Measurements from ENCODE around the gene FOXO1.
A peak's percentile ranks its signal among the peaks of the same experiment; 100 is the strongest.

FOXO1 gene

GRCh38 chr13:40631605-40632004 lies 34.8 kb downstream of the FOXO1 start:
- Histone ChIP-seq H3K4me3 (replicated peaks; ENCODE audit: low read depth, low read length) (no peak overlapping the region), H3K27me3 (replicated peaks; ENCODE audit: control insufficient read depth, insufficient read depth, low read length) (no peaks in the 10 kb centered on the region), H3K36me3 (ENCODE audit: control insufficient read depth, insufficient read depth, low read length) (0 out of 2 replicates have a peak, but pooled peaks cover 1% of the 10 kb centered on the region)
- no peak for TF ChIP-seq CTCF (IDR thresholded peaks at IDR 0.05; ENCODE audit: insufficient read depth, low read length, poor library complexity, severe bottlenecking)
- DNase-seq (ENCODE audit: extremely low read depth, insufficient read length) = no peak

GRCh38 chr13:40629678-40630384 lies 36.6 kb downstream of the FOXO1 start:
- H3K4me3 ChIP-seq (replicated peaks; ENCODE audit: low read depth, low read length) = peak overlapping the region; percentile 44

GRCh38 chr13:40626977-40627376 lies 39.5 kb downstream of the FOXO1 start:
- TF ChIP-seq CTCF (IDR thresholded peaks at IDR 0.05; ENCODE audit: insufficient read depth, low read length, poor library complexity, severe bottlenecking) = no peak
- DNase-seq (ENCODE audit: extremely low read depth, insufficient read length) = no peak
- Histone ChIP-seq H3K36me3 (ENCODE audit: control insufficient read depth, insufficient read depth, low read length) (0 out of 2 replicates have a peak, but pooled peaks cover 1% of the 10 kb centered on the region), H3K27me3 (replicated peaks; ENCODE audit: control insufficient read depth, insufficient read depth, low read length) (no peaks in the 10 kb centered on the region), H3K4me3 (replicated peaks; ENCODE audit: low read depth, low read length) (no peak overlapping the region)

More at GRCh38 chr13:40629678-40630384, 36.6 kb downstream of the FOXO1 start:
- peak; percentile 4 for TF ChIP-seq CTCF (IDR thresholded peaks at IDR 0.05; ENCODE audit: insufficient read depth, low read length, poor library complexity, severe bottlenecking)
- DNase-seq (ENCODE audit: extremely low read depth, insufficient read length) = peak; percentile 58
- Histone ChIP-seq H3K36me3 (ENCODE audit: control insufficient read depth, insufficient read depth, low read length) (0 out of 2 replicates have a peak, but pooled peaks cover 1% of the 10 kb centered on the region), H3K27me3 (replicated peaks; ENCODE audit: control insufficient read depth, insufficient read depth, low read length) (no peaks in the 10 kb centered on the region)

GRCh38 chr13:40626561-40626960 lies 39.9 kb downstream of the FOXO1 start:
- Histone ChIP-seq H3K27me3 (replicated peaks; ENCODE audit: control insufficient read depth, insufficient read depth, low read length) (no peaks in the 10 kb centered on the region), H3K36me3 (ENCODE audit: control insufficient read depth, insufficient read depth, low read length) (0 out of 2 replicates have a peak, but pooled peaks cover 1% of the 10 kb centered on the region), H3K4me3 (replicated peaks; ENCODE audit: low read depth, low read length) (no peak overlapping the region)
- no peak for DNase-seq (ENCODE audit: extremely low read depth, insufficient read length)
- no peak for TF ChIP-seq CTCF (IDR thresholded peaks at IDR 0.05; ENCODE audit: insufficient read depth, low read length, poor library complexity, severe bottlenecking)

- H3K27me3 ChIP-seq (replicated peaks; ENCODE audit: control insufficient read depth, insufficient read depth, low read length) = no peaks in the 10 kb centered on the region
- no peak for TF ChIP-seq CTCF (IDR thresholded peaks at IDR 0.05; ENCODE audit: insufficient read depth, low read length, poor library complexity, severe bottlenecking)
- no peak for DNase-seq (ENCODE audit: extremely low read depth, insufficient read length)
Measured at GRCh38 chr13:40624986-40625385, 41.5 kb downstream of the FOXO1 start.

More at GRCh38 chr13:40624986-40625385, 41.5 kb downstream of the FOXO1 start:
- Histone ChIP-seq H3K36me3 (ENCODE audit: control insufficient read depth, insufficient read depth, low read length) (0 out of 2 replicates have a peak, but pooled peaks cover 1% of the 10 kb centered on the region), H3K4me3 (replicated peaks; ENCODE audit: low read depth, low read length) (no peak overlapping the region)
